ENCODE data around the gene PGLYRP3.
"Not testable (repeated sequence)": the region's sequence is repeated elsewhere in the genome, so short reads cannot be mapped to it uniquely, and the experiment has no call there.

The PGLYRP3 gene

DNA sequence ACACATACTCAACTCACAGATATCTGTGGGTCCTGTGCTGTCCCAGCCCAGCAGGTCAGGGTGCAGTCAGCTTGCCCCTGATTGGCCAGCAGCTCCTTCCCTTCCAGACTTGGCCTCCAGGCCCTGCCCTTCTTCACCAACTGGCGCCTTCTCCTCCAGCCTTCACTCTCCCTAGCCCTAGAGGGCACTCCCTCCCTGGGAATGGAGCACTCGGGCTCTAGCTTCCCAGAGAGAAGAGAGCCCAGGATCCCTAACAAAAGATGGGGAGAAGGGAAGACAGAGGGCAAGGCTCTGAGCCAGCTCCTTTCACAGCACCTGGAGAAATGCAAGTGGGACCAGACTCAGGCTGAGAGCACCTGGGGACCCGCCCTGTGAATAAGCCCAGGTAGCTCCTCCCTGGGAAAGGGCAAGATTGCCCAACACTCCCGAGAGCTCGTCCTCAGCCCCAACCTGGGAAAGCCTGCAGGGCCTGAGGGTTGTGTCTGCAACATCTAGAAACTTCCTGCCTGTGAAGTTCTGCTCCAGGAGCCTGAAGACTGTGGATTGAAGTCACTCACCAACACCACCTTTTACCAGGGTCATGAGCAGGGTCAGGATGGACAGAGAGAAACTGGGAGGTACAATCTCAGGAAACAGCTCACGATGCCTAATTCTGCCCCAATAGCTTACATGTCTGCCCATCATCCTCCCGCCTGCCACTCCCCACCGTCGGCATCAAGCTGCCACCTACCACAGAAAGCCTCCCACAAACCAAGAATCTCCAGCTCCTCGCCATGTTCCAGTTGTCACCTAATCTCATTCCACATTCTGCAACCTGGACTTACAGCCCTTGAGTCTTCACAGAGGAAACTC lies 36.0 kb upstream of the PGLYRP3 start, which contains the start of gene PGLYRP4:
Gene PGLYRP4, minus strand, starts transcription at position 331 of the 852 bp plus-strand sequence. CDS start 909 bp downstream, outside the sequence.
- DNase-seq: no peak

DNA sequence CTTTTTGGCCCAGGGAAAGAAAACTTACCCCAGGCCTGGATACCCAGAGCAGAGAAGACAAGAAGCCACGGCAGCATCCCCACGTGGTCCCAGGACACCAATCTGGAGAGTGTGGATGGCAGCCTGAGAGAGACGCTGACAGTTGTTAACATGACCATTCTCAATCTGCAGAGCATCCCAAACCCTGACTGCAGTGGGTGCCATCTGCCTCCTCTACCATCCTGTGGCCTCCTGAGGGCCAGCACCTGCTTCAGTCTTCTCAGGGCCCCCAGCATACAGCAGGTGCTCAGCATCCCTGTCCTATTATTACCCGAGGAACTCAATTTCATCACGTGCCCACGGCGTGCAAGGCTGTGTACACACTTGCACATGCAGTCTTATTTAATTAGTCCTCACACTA lies 35.1 kb upstream of the PGLYRP3 start:
- DNase-seq: peak; percentile 23

DNA sequence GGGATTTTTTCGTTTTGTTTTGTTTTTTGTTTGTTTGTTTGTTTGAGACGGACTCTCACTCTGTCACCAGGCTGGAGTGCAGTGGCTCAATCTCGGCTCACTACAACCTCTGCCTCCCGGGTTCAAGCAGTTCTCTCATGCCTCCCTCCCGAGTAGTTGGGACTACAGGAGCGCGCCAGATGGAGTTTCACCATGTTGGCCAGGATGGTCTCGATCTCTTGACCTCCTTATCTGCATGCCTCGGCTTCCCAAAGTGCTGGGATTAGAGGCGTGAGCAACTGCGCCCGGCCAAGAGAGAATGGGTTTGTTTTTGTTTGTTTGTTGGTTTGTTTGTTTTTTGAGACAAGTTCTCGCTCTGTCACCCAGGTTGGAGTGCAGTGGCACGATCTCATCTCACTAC lies 34.3 kb upstream of the PGLYRP3 start:
- not testable (repeated sequence) for DNase-seq

DNA sequence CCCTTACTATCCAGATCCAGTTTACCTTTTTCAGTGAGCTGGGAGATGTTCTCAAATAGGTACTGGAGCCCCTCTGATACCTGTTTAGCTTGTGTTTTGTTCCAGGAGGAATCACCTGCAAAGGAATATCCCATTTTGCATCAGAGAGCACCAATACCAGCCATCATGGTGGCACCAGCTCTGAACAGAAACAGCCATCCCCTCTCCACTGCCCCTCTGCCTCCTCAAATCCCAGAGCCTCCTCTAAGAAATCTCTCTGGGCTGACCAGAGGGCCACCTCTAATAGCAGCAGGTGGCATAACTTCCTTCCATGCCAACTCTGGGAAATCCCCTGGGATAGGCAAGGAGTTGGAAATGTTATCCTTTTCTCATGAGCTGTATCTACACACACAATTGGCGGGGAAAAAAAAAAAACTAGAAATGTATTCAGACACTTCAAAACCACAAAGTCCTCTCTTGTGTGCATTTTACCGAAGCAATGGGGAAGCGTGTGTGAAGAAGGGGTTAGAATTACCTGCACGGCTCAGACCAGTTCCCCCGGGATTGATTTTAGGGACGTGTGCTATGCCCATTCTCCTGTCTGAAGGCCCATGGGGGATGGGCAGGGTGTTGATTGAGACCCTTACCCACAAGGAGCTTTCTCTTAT lies 33.4 kb upstream of the PGLYRP3 start:
- no peak for DNase-seq

DNA sequence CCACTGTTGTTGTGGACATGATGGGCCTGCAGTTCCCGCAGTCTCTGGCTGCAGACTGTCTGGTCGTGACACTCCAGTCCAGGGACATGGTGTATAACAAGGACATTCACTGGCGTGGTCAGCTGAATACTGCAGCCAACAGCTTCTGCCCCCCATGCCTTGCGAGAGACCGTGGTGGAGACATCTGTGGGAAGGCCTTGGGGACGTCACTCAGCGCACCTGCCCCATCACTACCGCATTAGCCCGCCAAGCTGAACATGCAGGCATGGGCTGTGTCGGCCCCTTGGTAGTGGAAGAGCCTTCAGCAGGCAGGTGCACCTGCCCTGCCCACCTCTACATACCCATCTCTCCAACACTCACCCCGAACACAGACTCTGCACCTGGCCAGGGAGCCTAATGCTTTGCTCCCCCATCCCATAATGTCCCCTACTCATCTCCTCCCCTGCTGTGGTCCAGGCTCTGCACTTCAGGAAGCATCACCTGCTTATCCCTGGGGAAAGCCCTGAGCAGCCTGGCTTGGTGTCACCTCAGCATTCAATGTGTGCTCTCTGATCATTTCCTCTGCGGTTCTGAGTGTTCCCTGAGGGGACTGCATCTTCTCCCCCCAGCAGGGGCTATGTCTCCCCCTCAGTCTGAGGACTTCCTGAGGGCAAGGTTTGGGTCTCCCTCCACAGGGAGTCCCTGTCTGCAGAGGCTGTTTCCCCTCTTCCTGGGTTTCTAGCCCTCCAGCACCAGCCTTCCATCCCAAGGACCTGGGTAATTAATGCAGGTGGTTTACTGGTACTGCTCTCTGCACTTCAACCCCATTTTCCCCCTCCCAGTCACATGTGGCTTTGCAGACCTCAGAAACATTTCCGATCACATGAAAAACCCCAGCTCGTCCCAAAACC lies 32.7 kb upstream of the PGLYRP3 start:
- no peak for DNase-seq

DNA sequence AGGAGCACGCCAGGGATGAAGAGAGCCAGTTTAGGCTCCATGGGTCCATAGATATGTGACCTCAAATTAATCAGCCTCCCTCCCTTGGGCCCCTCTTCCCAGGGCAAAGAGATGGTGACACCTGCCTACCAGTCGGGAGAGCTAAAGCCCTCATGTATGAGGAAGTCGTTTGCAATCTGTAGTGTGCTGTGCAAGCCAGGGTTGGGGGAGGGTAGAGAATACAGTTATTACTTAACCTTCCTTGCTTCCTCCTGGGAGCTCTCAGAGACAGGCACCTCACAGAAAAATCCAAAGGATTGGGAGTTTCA lies 31.9 kb upstream of the PGLYRP3 start:
- DNase-seq: no peak

DNA sequence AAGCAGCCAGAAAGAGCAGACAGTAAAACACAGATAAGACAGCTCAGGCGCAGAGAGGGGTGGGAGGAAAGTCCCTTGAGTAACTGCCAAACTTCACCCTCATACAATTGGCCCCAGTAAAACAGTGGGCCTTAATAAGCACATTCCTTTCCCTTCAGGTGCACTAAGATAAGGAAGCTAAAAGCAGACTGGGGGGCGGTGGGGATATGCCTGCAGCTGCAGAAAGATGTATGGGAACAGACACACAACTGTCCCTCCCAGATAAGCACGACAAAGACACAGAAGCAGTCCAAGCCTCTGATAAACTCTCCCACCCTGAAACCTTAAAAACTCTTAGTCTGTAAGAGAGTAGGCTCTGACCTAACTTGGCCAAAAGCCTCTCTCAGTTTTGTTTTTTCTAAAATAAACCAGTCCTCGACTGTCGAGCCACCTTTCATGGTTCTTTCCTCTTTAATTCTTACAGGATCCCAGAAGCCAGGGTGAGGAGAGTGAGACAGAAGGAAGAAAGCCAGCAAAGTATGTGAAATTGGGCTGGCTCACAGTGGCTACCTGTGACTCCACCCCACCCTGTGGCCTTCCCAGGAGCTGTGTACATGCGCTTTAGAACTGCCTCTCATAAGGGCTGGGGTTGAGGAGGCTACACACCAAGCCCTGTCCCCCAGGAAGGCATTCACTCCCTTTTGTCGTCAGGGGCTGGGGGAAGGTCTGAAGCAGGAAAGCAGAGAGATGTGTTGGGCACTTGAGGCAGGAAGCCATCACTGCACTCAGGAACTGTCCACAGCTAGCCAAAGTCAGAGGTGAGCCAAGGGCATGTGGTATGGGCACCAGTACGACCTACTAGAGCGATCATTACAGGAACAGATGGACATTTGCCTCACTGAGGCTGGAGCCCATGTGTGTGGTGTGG lies 31.3 kb upstream of the PGLYRP3 start:
- DNase-seq: no peak

DNA sequence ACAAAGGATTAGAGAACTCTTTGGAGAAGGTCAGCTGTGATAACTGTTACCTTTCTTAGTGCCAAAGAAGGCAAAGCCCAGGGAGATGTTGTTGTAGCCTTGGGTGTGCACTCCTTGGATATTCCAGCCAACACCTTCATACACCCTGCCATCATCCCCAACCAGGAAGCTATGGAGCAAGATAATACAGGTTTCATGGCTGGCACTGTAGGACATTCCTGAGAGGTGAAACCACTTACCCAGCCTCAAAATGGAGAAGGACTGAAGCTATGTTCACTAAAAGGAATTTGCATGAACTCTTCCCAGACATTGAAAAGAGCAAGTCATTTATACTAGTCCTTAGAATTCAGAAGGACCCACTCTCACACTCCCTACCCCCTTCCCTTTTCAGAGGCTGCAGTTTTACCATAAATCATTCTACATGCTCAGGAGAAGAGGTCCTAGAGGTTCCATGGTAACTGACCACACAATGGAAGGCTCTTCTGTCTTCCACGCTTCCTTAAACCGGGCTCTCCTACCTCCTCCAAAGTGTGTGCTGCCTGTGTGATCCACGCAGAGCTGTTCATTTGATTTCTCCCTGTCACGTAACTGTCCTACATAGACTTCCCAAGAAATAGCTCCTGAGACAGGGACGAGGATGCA lies 30.4 kb upstream of the PGLYRP3 start:
- DNase-seq: no peak

DNA sequence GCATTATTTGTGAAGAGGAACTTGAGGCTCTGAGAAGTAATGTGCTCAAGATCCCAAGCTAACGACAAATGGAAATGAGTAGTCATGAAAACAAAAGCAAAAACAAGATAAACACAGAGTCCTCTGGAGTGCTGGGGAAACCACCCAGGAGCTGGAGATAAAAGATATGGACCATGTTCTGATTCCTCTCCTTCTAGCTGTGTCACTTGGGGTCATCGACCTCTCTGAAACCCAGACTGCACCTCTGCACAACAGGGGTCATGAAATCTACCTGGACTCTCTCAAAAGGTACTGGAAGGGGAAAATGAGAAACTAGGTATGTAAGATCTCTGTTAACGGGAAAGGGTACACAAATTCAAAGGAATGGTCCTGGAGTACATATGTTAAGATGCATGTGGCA lies 29.4 kb upstream of the PGLYRP3 start:
- no peak for DNase-seq

DNA sequence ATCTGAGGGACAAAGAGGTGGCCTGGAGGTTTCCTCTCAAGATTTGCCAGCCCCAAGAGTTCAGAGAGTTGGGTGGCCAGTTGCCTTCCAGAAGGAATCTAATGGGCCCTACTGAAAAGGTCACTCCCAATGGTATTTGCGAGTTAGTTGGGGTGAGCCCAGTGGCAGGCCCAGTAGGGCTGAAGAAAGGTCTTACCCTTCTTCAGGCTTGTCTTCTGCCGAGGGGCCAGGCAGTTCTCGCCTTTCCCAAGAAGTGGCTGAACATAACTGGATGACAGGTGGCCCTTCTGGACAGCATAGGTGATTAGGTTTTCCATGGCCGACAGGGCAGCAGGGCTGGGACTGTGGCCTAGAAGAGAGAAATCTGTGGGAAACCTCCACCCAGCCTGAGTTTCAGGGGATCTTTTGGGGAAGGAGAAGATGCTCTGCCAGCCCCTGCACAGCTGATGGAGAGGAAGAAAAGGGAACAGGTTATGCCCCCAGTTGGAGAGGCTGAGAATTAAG lies 28.7 kb upstream of the PGLYRP3 start:
- DNase-seq: no peak

DNA sequence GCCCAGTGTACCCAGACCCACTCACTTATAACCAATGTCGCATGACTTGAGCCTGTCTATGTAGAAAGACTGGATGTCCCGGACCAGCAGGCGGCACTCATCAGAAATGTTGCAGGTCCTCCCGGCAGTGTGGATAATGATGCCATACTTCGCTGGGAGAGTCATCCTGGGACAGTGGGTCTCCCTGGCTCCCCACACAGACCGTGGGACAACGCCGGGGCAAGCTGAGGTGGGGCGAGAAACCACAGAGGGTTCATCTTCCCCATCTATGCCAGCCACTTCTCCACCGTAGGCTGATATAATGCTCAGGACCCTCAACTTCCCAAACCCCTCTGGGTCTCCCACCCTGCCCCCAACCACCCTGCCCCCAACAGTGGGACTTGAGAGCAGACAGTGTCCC lies 27.6 kb upstream of the PGLYRP3 start:
- no peak for DNase-seq

DNA sequence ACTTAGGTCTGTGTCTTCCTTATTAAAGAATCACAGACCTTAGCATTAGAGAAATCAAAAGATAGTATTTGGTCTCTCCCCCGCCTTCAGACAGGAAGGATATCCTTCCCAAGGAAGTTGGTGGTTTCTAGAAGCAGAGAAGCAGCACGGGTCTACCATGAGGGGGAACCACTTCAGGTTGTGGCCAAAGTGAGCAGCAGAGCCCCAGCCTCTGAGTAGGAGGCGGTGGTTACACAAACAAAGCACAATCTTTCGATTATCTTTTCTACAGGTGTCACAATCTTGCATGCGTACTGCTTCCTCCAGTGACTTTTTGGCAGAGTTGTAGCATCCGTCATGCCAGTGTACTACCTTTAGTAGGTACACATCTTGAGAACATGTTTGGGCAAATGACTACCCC lies 27.1 kb upstream of the PGLYRP3 start:
- no peak for DNase-seq

DNA sequence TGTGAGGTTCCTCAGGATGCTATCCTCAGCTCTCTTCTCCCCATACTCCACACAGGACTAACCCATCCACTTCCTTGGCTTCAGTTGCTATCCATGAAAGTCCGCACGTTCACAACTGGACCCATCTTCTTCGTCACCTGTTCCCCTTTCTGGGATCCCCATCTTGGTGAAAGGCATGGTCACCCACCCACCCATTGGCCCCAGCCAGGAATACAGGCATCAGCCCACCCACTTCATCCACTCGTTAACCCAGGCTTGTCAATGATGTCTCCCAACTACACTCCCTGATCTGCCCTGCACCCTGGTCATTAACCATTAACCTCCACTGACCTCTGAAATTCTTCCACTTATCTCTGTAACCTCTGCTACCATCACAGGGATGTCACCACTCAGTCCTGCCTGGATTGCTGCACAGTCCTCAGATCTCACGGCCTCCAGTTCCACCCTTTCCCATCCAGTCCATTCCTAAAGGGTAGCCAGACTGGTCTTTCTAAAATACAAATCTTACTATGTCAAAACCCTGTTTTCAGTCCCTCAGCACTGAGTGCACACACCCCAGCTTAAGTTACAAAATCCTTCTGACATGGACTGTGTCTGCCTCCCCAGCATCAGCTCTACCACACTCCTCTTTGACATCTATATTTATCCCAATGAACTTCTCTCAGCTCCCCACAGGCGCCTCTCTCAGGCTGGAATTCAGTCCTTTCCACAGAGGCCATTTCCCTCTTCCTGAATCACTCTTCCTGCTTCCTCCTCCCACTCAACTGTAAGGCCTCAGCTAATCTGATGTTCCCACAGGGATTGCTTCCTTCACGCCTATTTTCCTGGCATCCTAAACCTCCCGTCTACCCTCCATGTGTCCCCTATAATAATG lies 25.5 kb upstream of the PGLYRP3 start:
- DNase-seq: no peak

DNA sequence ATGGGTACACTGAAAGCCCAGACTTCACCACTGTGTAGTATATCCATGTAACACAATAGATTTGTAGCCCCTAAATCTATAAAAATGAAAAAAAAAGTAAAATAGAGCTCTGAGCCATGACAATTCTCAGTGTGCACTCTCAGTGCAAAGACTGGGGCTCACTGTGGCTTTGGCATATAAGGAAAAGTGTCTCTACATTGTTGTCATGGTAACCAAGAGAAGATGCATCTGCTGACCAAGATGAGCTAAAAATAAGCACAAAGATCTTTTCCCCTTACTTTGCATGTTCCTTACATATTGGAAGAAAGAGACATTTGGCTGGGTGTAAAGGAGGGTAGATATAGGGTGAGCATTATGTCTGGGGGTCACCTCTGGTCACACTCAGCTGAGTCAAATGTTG lies 23.9 kb upstream of the PGLYRP3 start:
- no peak for DNase-seq

DNA sequence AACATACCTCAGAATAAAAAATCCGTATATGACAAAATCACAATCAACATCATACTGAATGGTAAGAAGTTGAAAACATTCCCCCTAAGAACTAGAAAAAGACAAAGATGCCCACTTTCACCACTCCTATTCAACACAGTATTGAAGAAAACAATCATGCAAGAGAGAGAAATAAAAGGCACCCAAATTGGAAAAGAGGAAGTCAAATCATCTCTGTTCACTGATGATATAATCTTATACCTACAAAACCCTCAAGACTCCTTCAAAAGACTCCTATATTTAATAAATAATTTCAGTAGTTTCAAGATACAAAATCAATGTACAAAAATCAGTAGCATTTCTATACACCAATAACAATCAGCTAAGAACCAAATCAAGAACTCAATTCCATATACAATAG lies 21.1 kb upstream of the PGLYRP3 start:
- DNase-seq: no peak

DNA sequence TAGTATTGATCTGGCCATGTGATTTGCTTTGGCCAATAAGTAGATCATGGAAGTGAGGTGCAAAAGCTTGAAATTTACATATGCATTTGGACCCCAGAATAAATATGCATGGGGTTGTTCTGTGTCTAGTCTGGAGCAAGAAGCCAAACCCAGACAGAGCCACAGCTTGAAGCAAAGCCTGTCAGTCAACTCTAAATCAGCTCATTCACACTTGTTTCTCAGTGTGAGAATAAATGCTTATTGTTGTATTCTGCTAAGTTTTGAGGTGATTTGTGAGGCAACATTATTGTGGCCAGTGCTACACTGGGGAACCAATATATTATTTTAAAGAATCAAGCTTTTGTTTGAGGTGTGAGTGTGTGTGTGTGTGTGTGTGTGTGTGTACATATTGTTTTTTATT lies 12.2 kb upstream of the PGLYRP3 start:
- DNase-seq: no peak

DNA sequence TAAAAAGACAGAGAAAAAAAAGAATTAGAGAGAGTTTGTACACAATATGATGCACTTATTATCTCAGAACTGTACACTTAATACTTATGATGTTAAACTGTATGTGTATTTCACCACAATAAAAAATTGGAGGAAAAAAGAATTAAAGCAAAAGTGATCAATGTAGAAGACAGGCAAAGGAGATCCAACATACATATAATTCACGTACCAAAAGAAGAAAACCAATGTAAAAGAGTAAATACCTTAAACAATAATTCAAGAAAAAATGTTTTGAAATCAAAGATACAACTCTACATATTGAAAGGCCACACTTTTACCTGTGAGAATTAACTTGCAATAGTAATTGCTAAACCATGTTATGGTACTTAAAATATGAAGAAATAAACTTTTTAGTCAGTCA lies 9.8 kb upstream of the PGLYRP3 start:
- DNase-seq: no peak

DNA sequence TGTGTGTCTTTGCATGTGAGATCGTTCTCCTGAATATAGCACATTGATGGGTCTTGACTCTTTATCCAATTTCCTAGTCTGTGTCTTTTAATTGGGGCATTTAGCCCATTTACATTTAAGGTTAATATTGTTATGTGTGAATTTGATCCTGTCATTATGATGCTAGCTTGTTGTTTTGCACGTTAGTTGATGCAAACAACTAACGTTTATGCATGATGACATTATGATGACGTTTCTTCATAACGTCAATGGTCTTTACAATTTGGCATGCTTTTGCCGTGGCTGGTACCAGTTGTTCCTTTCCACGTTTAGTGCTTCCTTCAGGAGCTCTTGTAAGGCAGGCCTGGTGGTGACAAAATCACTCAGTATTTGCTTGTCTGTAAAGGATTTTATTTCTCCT lies 5.4 kb upstream of the PGLYRP3 start:
- not testable (repeated sequence) for DNase-seq

DNA sequence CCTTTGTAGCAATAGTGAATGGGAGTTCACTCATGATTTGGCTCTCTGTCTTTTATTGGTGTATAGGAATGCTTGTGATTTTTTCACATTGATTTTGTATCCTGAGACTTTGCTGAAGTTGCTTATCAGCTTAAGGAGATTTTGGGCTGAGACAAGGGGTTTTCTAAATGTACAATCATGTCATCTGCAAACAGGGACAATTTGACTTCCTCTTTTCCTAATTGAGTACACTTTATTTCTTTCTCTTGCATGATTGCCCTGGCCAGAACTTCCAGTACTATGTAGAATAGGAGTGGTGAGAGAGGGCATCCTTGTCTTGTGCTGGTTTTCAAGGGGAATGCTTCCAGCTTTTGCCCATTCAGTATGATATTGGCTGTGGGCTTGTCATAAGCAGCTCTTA lies 3.3 kb upstream of the PGLYRP3 start:
- not testable (repeated sequence) for DNase-seq

DNA sequence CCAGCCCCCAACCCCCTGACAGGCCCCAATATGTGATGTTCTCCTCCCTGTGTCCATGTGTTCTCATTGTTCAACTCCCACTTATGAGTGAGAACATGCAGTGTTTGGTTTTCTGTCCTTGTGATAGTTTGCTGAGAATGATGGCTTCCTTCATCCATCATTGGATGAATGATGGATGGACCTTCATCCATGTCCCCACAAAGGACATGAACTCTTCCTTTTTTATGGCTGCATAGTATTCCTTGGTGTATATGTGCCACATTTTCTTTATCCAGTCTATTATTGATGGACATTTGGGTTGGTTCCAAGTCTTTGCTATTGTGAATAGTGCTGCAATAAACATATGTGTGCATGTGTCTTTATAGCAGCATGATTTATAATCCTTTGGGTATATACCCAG lies 1.6 kb upstream of the PGLYRP3 start:
- not testable (repeated sequence) for DNase-seq

DNA sequence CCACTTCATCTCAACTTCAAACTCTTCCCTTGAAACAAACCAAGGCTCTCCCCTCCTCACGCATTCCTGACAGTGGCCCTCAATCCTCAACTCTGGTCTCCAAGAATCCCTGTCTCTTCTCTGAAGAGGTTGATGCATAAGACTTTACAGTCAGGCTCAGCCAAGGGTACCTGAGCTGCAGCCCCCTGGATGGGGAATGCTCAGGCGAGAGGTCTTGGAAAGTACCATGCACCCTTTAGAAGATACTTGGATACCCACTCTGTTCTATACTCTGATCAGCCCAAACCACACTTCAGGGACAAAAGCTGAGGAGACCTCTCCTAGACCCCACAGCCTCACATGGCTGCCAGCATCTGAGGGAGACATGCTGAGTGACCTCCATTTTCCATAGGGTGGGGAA lies 536 bp upstream of the PGLYRP3 start:
- DNase-seq: no peak

Data from SHP77 treated with DMSO at 0.1 percent for 48 hours (cell line).